Tibial nerve (tissue), 4 donors: ENCODE results near the gene NBEA. TPM values are rescaled to one million over a fixed set of nuclear protein-coding genes. Genes with fewer than 3 reads are reported as not detected.

ENCODE experiments used
- DNase-seq, 2 donors: peaks; one replicate each; pipeline ENCODE4 v3.0.0-alpha.2; 2019; ENCODE audit warnings: low spot score in 2 of 2
- H3K27ac ChIP-seq, 4 donors: fragments of 200-600 bp; sonication (generic) in 3 of 4; one replicate each; pipeline ENCODE4 v1.5.1; 2017 to 2019; ENCODE audit warnings: mild to moderate bottlenecking in 1 of 4
- H3K27me3 ChIP-seq, 2 donors: fragments of 200-600 bp; sonication (generic) in 1 of 2; one replicate each; pipeline versions ENCODE4 v1.5.1 to v1.6.0; 2017 to 2019
- H3K36me3 ChIP-seq, 3 donors: fragments of 200-600 bp; sonication (generic); one replicate each; pipeline ENCODE4 v1.5.1; 2018 to 2019
- H3K4me1 ChIP-seq, 4 donors: fragments of 200-600 bp; sonication (generic) in 3 of 4; one replicate each; pipeline ENCODE4 v1.5.1; 2017 to 2019
- H3K4me3 ChIP-seq, 4 donors: fragments of 200-600 bp; sonication (generic) in 3 of 4; one replicate each; pipeline ENCODE4 v1.5.1; 2017 to 2019; ENCODE audit warnings: mild to moderate bottlenecking in 1 of 4, moderate library complexity in 1 of 4
- H3K9me3 ChIP-seq, 4 donors: fragments of 200-600 bp; sonication (generic) in 3 of 4; one replicate each; pipeline ENCODE4 v1.5.1; 2017 to 2019
- EP300 ChIP-seq, 2 donors: sonication (generic); formaldehyde crosslinking; IDR thresholded peaks; one replicate each; pipeline ENCODE4 v1.6.1; 2017; ENCODE audit warnings: antibody characterized with exemption in 2 of 2, mild to moderate bottlenecking in 1 of 2
- POLR2A ChIP-seq, 2 donors: fragments of 450-650 bp; IDR thresholded peaks; one replicate each; pipeline ENCODE4 v1.6.1; 2017; ENCODE audit warnings: antibody characterized with exemption in 2 of 2, mild to moderate bottlenecking in 2 of 2, moderate library complexity in 2 of 2
- WGBS, 2 donors: methylation state at CpG; one replicate each; pipeline ENCODE4 v1.1.5; 2018; 5-methylcytosine and 5-hydroxymethylcytosine counted together
- total RNA-seq, 4 donors: library from RNA; depleted of rRNA; stranded (reverse); fragments of >200 nt; gene quantifications; one replicate each; pipeline ENCODE4 v1.1.0, GENCODE V29; 2016
- TF ChIP-seq, protein P1 (sequence below), 5 experiments: fragments of 200-600 bp in 3 of 5; fragments of 450-650 bp in 2 of 5; sonication (generic) in 3 of 5; IDR thresholded peaks; one replicate each; pipeline ENCODE4 v1.5.1; 2016 to 2019; ENCODE audit warnings: antibody characterized with exemption in 5 of 5, mild to moderate bottlenecking in 3 of 5, moderate library complexity in 2 of 5

The NBEA gene
- total RNA-seq, 4 donors from 2014 or later: 9.0 to 11.9 (median 10.5) TPM

GRCh38 chr13:35179920-35180663, 238.0 kb downstream of the NBEA start:
- no peaks in the 10 kb centered on the region for H3K4me1 ChIP-seq
- no peak for TF ChIP-seq POLR2A (IDR thresholded peaks at IDR 0.05)
- TF ChIP-seq EP300 (IDR thresholded peaks at IDR 0.05): no peak
- TF ChIP-seq, protein P1, sequence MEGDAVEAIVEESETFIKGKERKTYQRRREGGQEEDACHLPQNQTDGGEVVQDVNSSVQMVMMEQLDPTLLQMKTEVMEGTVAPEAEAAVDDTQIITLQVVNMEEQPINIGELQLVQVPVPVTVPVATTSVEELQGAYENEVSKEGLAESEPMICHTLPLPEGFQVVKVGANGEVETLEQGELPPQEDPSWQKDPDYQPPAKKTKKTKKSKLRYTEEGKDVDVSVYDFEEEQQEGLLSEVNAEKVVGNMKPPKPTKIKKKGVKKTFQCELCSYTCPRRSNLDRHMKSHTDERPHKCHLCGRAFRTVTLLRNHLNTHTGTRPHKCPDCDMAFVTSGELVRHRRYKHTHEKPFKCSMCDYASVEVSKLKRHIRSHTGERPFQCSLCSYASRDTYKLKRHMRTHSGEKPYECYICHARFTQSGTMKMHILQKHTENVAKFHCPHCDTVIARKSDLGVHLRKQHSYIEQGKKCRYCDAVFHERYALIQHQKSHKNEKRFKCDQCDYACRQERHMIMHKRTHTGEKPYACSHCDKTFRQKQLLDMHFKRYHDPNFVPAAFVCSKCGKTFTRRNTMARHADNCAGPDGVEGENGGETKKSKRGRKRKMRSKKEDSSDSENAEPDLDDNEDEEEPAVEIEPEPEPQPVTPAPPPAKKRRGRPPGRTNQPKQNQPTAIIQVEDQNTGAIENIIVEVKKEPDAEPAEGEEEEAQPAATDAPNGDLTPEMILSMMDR (IDR thresholded peaks at IDR 0.05): no peak
- no peaks in the 10 kb centered on the region for H3K27me3 ChIP-seq
- no peak for DNase-seq
- peaks cover 0 to 6% (median 0%) of the 10 kb centered on the region in 3 donors for H3K36me3 ChIP-seq
- no peaks in the 10 kb centered on the region for H3K9me3 ChIP-seq
- H3K27ac ChIP-seq: peak overlapping the region in 1 of 4 donors; percentile 34
- no peak overlapping the region for H3K4me3 ChIP-seq
- 38 to 47% methylated on average over 3 of the region's 3 CpGs for WGBS, 2 donors

- H3K4me1 ChIP-seq: no peaks in the 10 kb centered on the region
- no peak for TF ChIP-seq POLR2A (IDR thresholded peaks at IDR 0.05)
Measured at GRCh38 chr13:35190241-35190640, 248.2 kb downstream of the NBEA start.

GRCh38 chr13:35191883-35192282, 249.8 kb downstream of the NBEA start:
- Histone ChIP-seq H3K4me1 (no peaks in the 10 kb centered on the region), H3K27ac (no peak overlapping the region), H3K4me3 (no peak overlapping the region), H3K36me3 (peaks cover 0 to 23% (median 0%) of the 10 kb centered on the region in 3 donors), H3K27me3 (no peaks in the 10 kb centered on the region), H3K9me3 (peaks cover 0 to 10% (median 0%) of the 10 kb centered on the region in 4 donors)
- 82 to 93% methylated on average over 2 of the region's 2 CpGs for WGBS, 2 donors
- no peak for DNase-seq
- TF ChIP-seq EP300 (IDR thresholded peaks at IDR 0.05): no peak
- TF ChIP-seq, protein P1 (IDR thresholded peaks at IDR 0.05): no peak
- TF ChIP-seq POLR2A (IDR thresholded peaks at IDR 0.05): no peak

More at GRCh38 chr13:35190241-35190640, 248.2 kb downstream of the NBEA start:
- no peak overlapping the region for H3K27ac ChIP-seq
- H3K36me3 ChIP-seq: peaks cover 0 to 17% (median 0%) of the 10 kb centered on the region in 3 donors
- peaks cover 0 to 10% (median 0%) of the 10 kb centered on the region in 4 donors for H3K9me3 ChIP-seq
- WGBS, 2 donors: 58 to 82% methylated on average over 2 of the region's 2 CpGs
- H3K4me3 ChIP-seq: no peak overlapping the region
- H3K27me3 ChIP-seq: no peaks in the 10 kb centered on the region
- no peak for DNase-seq

GRCh38 chr13:35198613-35199200, 256.6 kb downstream of the NBEA start:
- H3K27me3 ChIP-seq: no peaks in the 10 kb centered on the region
- DNase-seq: no peak
- H3K9me3 ChIP-seq: no peaks in the 10 kb centered on the region
- WGBS, 2 donors: 91 to 95% methylated on average over 8 of the region's 8 CpGs
- no peaks in the 10 kb centered on the region for H3K4me1 ChIP-seq
- H3K4me3 ChIP-seq: no peak overlapping the region
- H3K36me3 ChIP-seq: peaks cover 0 to 14% (median 0%) of the 10 kb centered on the region in 3 donors
- H3K27ac ChIP-seq: no peak overlapping the region
- TF ChIP-seq POLR2A (IDR thresholded peaks at IDR 0.05): no peak
- TF ChIP-seq, protein P1 (IDR thresholded peaks at IDR 0.05): no peak
- TF ChIP-seq EP300 (IDR thresholded peaks at IDR 0.05): no peak

DNA sequence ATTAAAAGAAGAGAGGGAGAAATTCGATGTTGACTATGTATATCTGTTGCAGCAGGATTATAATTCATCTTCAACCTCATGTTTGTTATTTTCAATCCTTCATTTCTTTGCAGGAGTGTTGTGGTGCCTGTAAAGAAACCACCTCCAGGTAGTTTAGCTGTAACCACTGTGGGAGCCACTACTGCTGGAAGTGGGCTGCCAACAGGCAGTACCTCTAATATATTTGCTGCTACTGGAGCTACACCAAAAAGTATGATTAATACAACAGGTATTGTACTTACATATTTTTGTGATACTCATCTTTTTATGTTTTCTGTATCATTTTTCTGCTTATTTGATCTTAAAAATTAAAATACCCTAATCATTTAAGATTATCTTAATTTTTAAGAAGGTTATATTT, 266.5 kb downstream of the NBEA start:
- Histone ChIP-seq H3K27me3 (no peaks in the 10 kb centered on the region), H3K27ac (no peak overlapping the region), H3K4me3 (no peak overlapping the region), H3K9me3 (no peaks in the 10 kb centered on the region), H3K4me1 (no peaks in the 10 kb centered on the region), H3K36me3 (peaks cover 0 to 12% (median 0%) of the 10 kb centered on the region in 3 donors)
- TF ChIP-seq EP300 (IDR thresholded peaks at IDR 0.05) (no peak), POLR2A (IDR thresholded peaks at IDR 0.05) (no peak)
- TF ChIP-seq, protein P1 (IDR thresholded peaks at IDR 0.05): no peak
- 83 to 96% methylated on average over 1 of the region's 1 CpG for WGBS, 2 donors
- no peak for DNase-seq
